Measurements from ENCODE around the gene RALGPS2.

DNA sequence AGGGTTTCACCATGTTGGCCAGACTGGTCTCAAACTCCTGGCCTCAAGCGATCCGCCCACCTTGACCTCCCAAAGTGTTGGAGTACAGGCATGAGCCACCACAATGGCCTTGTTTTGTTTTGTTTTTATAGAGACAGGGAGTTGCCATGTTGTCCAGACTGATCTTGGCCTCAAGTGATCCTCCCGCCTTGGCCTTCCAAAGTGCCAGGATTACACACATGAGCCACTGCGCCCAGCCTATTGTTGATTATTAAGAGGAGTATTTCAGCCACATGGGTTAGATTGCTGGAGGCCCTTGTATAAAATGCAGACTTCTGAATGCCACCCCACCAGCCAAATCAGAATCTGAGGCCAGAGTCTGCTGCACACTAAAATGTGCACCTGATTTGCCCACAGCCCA, 203.0 kb downstream of the RALGPS2 start:
- TF ChIP-seq CTCF (IDR thresholded peaks at IDR 0.05; ENCODE audit: low read depth, low read length) = no peak
- TF ChIP-seq EZH2phosphoT487 (IDR thresholded peaks at IDR 0.05; ENCODE audit: low read depth) = no peak

All from OCI-LY3 (cell line).